GM06990 (cell line): ENCODE results near the gene VWA3B.

Experiments
- DNase-seq: peaks from one replicate; pipeline ENCODE4 v3.0.0-alpha.2; 2011; ENCODE audit not compliant: insufficient read length; ENCODE audit errors: extremely low read depth
- H3K27me3 ChIP-seq: replicated peaks from 2 replicates; pipeline ENCODE4 v1.6.0; 2011; ENCODE audit warnings: low read length; ENCODE audit not compliant: control insufficient read depth, insufficient read depth
- H3K36me3 ChIP-seq: 2 replicates; pipeline ENCODE4 v1.5.1; 2011; ENCODE audit warnings: low read length; ENCODE audit not compliant: control insufficient read depth, insufficient read depth
- H3K4me3 ChIP-seq: replicated peaks from 2 replicates; pipeline ENCODE4 v1.5.1; 2011; ENCODE audit warnings: low read depth, mild to moderate bottlenecking, control low read depth, low read length
- CTCF ChIP-seq: IDR thresholded peaks from 2 replicates; pipeline ENCODE4 v1.5.1; 2011; ENCODE audit warnings: low read length, control low read depth, mild to moderate bottlenecking, inconsistent platforms; ENCODE audit not compliant: insufficient read depth, poor library complexity, severe bottlenecking

The VWA3B gene

GRCh38 chr2:98084869-98085238 is 2.1 kb upstream of the VWA3B start:
- H3K4me3 ChIP-seq, result no peak overlapping the region
- TF ChIP-seq CTCF, result no peak
- H3K36me3 ChIP-seq, result no peaks in the 10 kb centered on the region
- DNase-seq, result no peak
- no peaks in the 10 kb centered on the region for H3K27me3 ChIP-seq

- no peak for DNase-seq
- Histone ChIP-seq H3K4me3 (no peak overlapping the region), H3K27me3 (no peaks in the 10 kb centered on the region), H3K36me3 (no peaks in the 10 kb centered on the region)
- no peak for TF ChIP-seq CTCF
Observed at GRCh38 chr2:98085649-98086048, 1.3 kb upstream of the VWA3B start.

GRCh38 chr2:98087447-98088020 is 567 bp downstream of the VWA3B start:
- Histone ChIP-seq H3K27me3 (no peaks in the 10 kb centered on the region), H3K36me3 (no peaks in the 10 kb centered on the region), H3K4me3 (peak overlapping the region; percentile 66)
- no peak for DNase-seq
- TF ChIP-seq CTCF, result no peak

GRCh38 chr2:98088261-98088660 is 1.3 kb downstream of the VWA3B start:
- no peaks in the 10 kb centered on the region for H3K27me3 ChIP-seq
- no peaks in the 10 kb centered on the region for H3K36me3 ChIP-seq
- no peak overlapping the region for H3K4me3 ChIP-seq
- peak; percentile 2 for TF ChIP-seq CTCF
- no peak for DNase-seq

- no peak overlapping the region for H3K4me3 ChIP-seq
- no peaks in the 10 kb centered on the region for H3K27me3 ChIP-seq
- no peak for TF ChIP-seq CTCF
- no peaks in the 10 kb centered on the region for H3K36me3 ChIP-seq
- DNase-seq, result no peak
Observed at GRCh38 chr2:98089941-98090340, 3.0 kb downstream of the VWA3B start.

GRCh38 chr2:98090951-98091350 is 4.0 kb downstream of the VWA3B start:
- no peak for TF ChIP-seq CTCF
- no peak overlapping the region for H3K4me3 ChIP-seq
- H3K36me3 ChIP-seq, result no peaks in the 10 kb centered on the region
- DNase-seq, result no peak
- H3K27me3 ChIP-seq, result no peaks in the 10 kb centered on the region
